Posterior vena cava (tissue), 2 donors: Measurements from ENCODE around the gene ADORA1. TPM values are rescaled to one million over a fixed set of nuclear protein-coding genes. Genes with fewer than 3 reads are reported as not detected.

Source experiments
- DNase-seq: peaks from one replicate; pipeline ENCODE4 v3.0.0-alpha.2; 2020; ENCODE audit warnings: low spot score
- intact Hi-C, 2 donors: fragments of 100-400 bp; cut with DNase I; formaldehyde crosslinking; loops; one replicate each; pipeline versions ENCODE4 v1.14.1 to v1.14.2; 2022 to 2023
- long read RNA-seq, 2 donors: library from polyadenylated mRNA; unstranded; transcript quantifications; one replicate each; pipeline ENCODE4 v2.0.0, GENCODE V29; 2020 to 2021
- total RNA-seq, 2 donors: library from RNA; stranded (reverse); fragmentation: NEBNext Ultra II Directional; extraction: Animal tissue kit (Norgen Biotek cat#: 25700); gene quantifications; one replicate each; pipeline ENCODE4 v1.2.1, GENCODE V29; 2021
- donor health status: DM: yes; HTN: yes; CAD: no.
- donor health status: DM: yes; HTN: yes; CAD: no.

The ADORA1 gene
- total RNA-seq, result 1 to 10 TPM in 1 of 2 donors, under 1 TPM in 1; 0.32 to 1.3 TPM
- long read RNA-seq, donor 1, result 0 reads
- long read RNA-seq, donor 2, result 0 reads

- intact Hi-C loops, result loop anchor here in 1 of 2 donors (5.0 kb wide), 1 partner anchor 1701 kb away; no protein-coding TSS in a partner anchor
Measured at GRCh38 chr1:203127666-203128430, at the start of gene ADORA1. TSS of gene ADORA1 (plus strand) at chr1:203127726. CDS start at chr1:203128842, 1,116 bp downstream.

GRCh38 chr1:203077956-203078355 lies 49.6 kb upstream of the ADORA1 start:
- no peak for DNase-seq
- intact Hi-C loops, result no loop called here

More at GRCh38 chr1:203127666-203128430, at the start of gene ADORA1:
- peak; percentile 87 for DNase-seq

GRCh38 chr1:203078478-203078877 lies 49.0 kb upstream of the ADORA1 start:
- intact Hi-C loops, result no loop called here
- no peak for DNase-seq

- no peak for DNase-seq
- intact Hi-C loops, result no loop called here
Measured at GRCh38 chr1:203080456-203080855, 47.1 kb upstream of the ADORA1 start.

- intact Hi-C loops, result no loop called here
- no peak for DNase-seq
Measured at GRCh38 chr1:203081465-203082230, 45.9 kb upstream of the ADORA1 start.

GRCh38 chr1:203082231-203082505 lies 45.4 kb upstream of the ADORA1 start:
- no peak for DNase-seq
- intact Hi-C loops, result no loop called here

- DNase-seq, result no peak
- intact Hi-C loops, result no loop called here
Measured at GRCh38 chr1:203082571-203083462, 44.7 kb upstream of the ADORA1 start.

GRCh38 chr1:203083463-203083921 lies 44.0 kb upstream of the ADORA1 start:
- intact Hi-C loops, result no loop called here
- no peak for DNase-seq

- no peak for DNase-seq
- intact Hi-C loops, result no loop called here
Measured at GRCh38 chr1:203084588-203085527, 42.7 kb upstream of the ADORA1 start.

GRCh38 chr1:203085528-203086406 lies 41.8 kb upstream of the ADORA1 start, which contains the start of gene MYOG:
TSS of gene MYOG (minus strand) at chr1:203086012. CDS start at chr1:203085961, 51 bp downstream.
- DNase-seq, result no peak
- intact Hi-C loops, result no loop called here

- intact Hi-C loops, result no loop called here
- DNase-seq, result no peak
Measured at GRCh38 chr1:203086992-203087763, 40.3 kb upstream of the ADORA1 start.

GRCh38 chr1:203088441-203088840 lies 39.1 kb upstream of the ADORA1 start:
- DNase-seq, result no peak

GRCh38 chr1:203089001-203089650 lies 38.4 kb upstream of the ADORA1 start:
- intact Hi-C loops, result no loop called here
- no peak for DNase-seq

More at GRCh38 chr1:203088441-203088840, 39.1 kb upstream of the ADORA1 start:
- intact Hi-C loops, result no loop called here

GRCh38 chr1:203089651-203090045 lies 37.9 kb upstream of the ADORA1 start:
- intact Hi-C loops, result no loop called here
- DNase-seq, result no peak

GRCh38 chr1:203090421-203091198 lies 36.9 kb upstream of the ADORA1 start:
- intact Hi-C loops, result no loop called here
- DNase-seq, result no peak

- intact Hi-C loops, result no loop called here
- DNase-seq, result no peak
Measured at GRCh38 chr1:203091199-203091477, 36.4 kb upstream of the ADORA1 start.
